HG03025 (cell line): ENCODE data around the gene MTX1.
"Not testable (repeated sequence)": the region's sequence is repeated elsewhere in the genome, so short reads cannot be mapped to it uniquely, and the experiment has no call there.

Source experiments
- ATAC-seq: cut with Tn5 transposase; IDR thresholded peaks from one replicate; pipeline ENCODE4 v1.9.1; 2021; ENCODE audit warnings: mild to moderate bottlenecking, moderate library complexity; ENCODE audit not compliant: unreplicated experiment, low FRiP score

The MTX1 gene

GRCh38 chr1:155208541-155209311 lies at the start of gene MTX1:
Gene MTX1, plus strand, starts transcription at chr1:155208695. Its CDS starts 110 bp downstream, at chr1:155208805.
- peak; percentile 52 for ATAC-seq

DNA sequence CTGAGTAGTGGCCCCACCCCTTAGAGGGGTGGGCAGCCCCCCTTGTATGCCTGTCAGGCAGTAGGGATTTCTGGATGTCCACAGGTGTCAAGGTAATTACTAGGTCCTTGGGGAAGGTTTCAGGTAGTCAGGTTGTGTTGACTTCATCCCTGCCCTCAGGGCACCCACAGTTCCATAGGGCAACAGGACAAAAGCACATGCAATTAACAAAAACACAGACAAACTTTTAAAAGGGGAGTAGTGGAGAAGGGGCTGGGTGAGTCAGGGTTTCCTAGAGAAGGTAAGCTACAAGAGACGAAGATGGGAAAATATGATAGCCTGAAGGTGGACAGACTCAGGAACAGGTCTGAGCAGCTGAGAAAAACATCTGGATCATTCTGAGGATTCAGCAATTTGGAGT lies 49.5 kb upstream of the MTX1 start:
- no peak for ATAC-seq

GRCh38 chr1:155160128-155160527 lies 48.4 kb upstream of the MTX1 start:
- ATAC-seq, result no peak

DNA sequence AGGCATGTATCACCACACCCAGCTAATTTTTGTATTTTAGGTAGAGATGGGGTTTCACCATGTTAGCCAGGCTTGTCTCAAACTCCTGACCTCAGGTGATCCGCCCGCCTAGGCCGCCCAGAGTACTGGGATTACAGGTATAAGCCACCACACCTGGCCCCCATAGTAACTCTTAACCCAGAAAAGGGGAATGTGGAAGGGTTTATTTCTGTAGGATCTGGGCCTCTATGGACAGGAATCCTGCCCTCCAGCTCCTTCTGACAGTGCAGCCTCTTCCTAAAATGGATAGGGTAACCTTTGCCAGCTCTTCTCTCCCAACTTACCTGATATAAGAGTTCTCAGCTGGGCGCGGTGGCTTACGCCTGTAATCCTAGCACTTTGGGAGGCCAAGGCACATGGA lies 45.9 kb upstream of the MTX1 start:
- ATAC-seq, result not testable (repeated sequence)

DNA sequence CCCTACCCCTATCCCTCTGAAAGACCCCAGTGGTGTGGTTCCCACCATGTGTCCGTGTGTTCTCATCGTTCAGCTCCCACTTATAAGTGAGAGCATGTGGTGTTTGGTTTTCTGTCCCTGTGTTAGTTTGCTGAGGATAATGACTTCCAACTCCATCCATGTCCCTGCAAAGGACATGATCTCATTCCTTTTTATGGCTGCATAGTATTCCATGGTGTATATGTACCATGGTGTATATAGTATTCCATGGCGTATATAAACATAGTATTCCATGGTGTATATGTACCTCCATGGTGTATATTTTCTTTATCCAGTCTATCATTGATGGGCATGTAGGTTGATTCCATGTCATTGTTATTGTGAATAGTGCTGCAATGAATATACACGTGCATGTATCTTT lies 44.7 kb upstream of the MTX1 start:
- ATAC-seq, result not testable (repeated sequence)

DNA sequence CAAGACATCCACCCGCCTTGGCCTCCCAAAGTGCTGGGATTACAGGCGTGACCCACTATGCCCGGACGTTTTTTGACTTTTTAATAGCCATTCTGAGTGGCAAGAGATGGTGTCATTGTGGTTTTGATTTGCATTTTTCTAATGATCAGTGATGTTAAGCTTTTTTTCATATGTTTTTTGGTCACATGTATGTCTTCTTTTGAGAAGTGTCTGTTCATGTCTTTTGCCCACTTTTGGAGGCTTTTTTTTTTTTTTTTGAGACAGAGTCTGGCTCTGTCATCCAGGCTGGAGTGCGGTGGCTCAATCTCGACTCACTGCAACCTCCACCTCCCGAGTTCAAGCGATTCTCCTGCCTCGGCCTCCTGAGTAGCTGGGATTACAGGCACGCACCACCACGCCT lies 43.9 kb upstream of the MTX1 start:
- ATAC-seq, result not testable (repeated sequence)

DNA sequence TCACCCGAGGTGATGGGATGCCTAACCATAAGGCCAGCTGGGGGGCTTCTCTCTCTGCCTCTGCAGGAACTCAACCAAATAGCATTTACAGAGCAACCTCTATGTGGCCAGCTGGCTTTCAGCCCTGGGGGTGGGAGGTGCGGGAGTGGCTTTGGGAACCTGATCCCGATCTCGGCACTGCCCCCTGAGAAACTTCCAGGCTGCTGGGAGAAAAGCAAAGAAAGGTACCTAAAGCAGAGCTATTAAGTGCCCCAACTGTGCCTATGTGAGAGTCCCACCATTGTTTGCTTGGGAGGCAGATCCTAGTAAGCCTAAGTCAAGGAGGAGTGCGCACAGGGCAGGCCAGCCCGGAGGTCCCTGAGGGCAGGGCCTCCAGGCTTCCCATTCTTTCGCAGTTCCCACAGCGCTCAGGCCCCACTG lies 42.4 kb upstream of the MTX1 start:
- no peak for ATAC-seq

DNA sequence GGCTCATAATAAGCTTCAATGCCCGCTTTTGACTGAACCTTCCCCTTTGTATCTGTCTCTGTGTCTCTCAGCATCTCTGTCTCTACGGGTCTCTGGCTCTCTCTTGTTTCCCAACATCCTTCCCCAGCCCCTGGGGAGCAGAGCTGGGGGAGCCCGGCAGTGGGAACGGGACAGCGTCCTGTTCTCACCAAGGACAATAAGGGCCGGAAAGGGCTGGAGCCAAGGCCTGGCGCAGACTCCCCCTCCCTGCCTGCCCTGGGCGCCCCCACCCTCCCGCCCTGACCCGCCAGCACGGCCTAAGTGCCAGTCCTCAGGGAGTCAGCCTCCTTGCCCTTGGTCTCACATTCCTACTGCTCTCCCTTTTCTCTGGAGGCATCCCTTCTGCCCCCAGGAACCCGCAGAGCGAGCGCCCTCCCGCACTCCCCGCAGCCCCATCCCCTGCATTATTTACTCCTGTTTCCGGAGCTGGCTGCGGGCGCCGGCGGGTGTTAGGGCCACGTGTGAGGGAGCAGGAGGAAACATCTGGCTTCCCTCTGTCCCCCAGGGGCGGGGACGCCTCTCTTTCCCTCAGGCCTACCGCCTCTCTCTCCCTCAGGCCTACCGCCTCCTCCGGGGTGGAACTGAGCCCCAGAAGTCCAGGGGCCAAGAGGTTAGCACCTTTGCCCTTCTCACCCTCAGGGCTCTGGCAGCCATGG lies 41.9 kb upstream of the MTX1 start:
- ATAC-seq, result no peak

DNA sequence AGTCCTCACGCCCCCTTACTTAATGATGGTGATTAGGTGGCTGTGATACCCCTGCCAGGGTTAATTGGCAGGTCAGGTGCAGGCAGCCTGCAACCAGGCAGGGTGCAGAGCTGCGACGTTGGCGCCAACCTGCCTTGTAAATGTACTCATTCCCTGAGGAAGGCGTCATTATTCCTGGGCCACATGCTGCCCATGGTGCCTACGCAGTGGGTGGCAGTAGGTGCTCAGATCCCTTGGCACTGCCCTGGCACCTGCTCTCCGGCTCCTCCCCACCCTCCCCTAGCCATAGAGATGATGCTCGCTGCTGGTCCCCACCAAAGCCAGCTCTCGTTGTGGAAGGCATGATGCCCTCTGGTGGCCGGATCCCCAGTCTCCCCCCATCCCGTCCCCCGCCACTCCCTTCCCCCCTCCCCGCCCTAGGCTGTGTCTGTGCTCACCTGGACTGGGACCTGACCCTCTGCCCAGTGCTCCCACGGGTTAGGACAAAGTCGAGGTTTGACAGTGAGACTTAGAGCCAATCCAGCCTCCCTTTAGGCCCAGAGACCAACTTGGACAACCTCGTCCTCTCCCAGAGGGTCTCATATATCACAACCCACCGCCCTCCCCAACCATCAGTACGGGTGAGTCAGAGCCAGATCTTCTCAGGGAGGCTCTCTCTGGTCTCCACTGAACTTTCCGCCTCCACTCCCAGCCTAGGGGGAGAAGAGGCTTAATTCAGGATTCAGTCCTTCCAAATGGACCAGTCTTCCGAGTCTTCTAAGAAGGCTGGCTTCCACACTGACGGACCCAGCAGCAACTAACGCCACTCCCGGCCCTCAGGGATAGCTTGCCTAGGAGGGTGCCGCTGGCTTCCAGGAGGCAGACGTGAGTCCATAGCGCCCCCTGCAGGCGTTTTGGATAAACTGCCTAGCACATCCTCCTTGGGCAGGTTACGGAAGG lies 41.1 kb upstream of the MTX1 start:
- ATAC-seq, result no peak

- ATAC-seq, result not testable (repeated sequence)
Measured at GRCh38 chr1:155168105-155168445, 40.4 kb upstream of the MTX1 start.

GRCh38 chr1:155168456-155169210 lies 39.9 kb upstream of the MTX1 start:
- no peak for ATAC-seq

DNA sequence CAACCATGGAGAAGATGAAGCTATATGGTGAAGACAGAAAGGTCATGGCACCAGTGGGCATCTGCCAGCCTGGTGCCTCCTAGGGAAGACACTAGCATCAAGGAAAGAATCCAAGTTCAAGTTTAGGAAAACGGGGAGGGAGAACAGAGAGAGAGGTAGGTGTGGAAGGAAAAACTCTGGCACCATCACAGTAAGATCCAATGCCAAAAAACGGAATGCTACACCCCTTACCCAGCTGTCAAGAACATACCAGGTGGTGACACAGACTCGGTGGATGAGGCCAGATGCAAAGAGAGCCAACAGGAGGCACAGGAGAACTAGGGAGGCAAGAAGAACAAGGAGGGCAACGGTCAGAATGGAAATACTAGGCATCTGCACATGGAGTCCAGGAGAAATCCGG lies 39.0 kb upstream of the MTX1 start:
- ATAC-seq, result no peak

- ATAC-seq, result no peak
Measured at GRCh38 chr1:155170101-155170785, 38.3 kb upstream of the MTX1 start.

DNA sequence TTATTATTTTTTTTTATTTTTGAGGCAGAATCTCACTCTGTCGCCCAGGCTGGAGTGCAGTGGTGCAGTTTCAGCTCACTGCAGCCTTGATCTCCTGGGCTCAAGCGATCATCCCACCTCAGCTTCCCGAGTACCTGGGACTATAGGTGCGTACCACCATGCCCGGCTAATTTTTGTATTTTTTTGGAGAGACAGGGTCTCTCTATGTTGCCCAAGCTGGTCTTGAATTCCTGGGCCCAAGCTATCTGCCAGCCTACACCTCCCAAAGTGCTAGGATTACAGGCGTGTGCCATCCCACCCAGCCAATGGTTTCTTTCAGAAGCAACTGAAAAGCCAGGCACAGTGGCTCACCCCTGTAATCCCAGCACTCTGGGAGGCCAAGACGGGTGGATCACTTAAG lies 37.7 kb upstream of the MTX1 start:
- ATAC-seq, result no peak

- ATAC-seq, result no peak
Measured at GRCh38 chr1:155171836-155172731, 36.4 kb upstream of the MTX1 start.

DNA sequence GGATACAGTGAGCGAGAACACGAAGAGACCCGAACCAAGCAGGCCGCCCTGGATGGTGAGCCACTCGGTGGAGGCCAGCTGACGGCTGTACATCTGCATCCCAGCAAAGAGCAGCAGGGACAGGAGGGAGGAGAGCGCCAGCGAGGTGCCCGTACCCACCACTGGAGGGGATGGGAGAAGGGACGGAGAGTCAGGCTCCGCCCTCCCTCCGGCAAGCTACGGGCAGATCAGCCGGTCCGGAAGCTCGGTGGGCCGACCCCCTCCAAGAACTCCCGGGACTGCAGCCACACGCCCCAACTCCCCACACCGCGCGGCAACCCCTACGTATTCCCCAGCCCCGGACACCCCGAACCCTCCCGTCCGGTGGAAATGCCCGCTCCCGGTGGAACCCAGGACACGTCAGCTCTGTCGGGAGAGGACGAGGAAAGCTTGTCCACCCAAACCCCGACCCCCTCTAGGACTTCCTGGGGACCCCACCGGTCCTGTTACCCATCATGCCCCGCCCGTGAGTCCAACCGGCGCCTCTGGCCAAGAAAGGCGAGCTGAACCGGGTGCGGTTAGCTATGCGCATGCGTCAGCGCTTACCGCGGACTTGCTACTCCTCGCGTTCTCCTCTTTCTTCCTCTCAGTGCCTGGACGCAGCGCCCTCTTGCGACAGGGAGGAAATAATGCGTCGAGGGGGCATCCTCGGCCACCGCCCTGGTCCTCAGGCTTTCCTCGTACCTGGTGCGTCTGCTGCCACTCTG lies 35.6 kb upstream of the MTX1 start, which contains the start of gene KRTCAP2:
KRTCAP2 (minus strand) TSS at position 573 of the 746 bp plus-strand sequence; CDS start at position 493, 80 bp downstream.
- ATAC-seq, result peak; percentile 45

DNA sequence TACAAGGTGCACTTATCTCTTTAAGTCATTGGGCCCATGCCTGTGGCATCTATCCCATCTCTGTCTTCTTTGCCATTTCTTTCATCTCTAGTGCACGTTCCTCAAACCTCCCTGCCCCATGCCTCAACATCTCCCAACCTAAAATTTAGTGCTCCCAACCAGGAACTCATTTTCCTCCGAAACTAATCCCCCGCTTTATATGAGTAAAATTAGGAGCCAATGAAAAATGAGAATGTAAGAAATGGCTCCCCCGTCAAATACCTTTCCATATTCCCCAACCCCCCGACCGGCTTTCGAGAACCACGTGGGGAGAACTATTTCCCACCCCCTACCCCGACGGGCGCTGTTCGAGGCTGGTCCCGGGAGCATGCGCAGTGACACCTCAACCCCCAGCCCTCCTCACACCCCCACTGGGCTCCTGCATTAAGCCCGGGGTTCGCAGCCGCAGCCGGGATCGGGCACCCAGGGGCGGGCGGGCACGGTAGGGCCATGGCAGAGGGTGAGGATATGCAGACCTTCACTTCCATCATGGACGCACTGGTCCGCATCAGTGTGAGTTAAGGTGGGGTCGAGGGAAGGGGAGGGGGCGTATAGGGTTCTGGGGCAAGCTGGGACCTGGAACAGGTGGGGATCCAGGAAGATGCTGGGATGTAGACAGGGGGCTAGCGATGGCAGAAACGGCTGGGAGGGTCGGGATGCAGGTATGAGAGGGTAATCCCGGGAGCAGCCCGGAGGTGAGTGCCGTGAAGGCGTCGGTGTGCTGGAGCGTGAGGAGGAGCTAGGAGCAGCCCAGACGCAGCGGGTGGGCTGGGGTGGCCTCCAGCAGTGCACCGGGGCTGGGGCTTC lies 34.8 kb upstream of the MTX1 start, which contains the start of gene TRIM46:
TRIM46 (plus strand) TSS at position 372 of the 846 bp plus-strand sequence; CDS start at position 490, 118 bp downstream.
- ATAC-seq, result no peak
